ENCODE measurements around the gene KIF3C.
"Not testable (repeated sequence)": the region's sequence is repeated elsewhere in the genome, so short reads cannot be mapped to it uniquely, and the experiment has no call there.

Gene KIF3C

DNA sequence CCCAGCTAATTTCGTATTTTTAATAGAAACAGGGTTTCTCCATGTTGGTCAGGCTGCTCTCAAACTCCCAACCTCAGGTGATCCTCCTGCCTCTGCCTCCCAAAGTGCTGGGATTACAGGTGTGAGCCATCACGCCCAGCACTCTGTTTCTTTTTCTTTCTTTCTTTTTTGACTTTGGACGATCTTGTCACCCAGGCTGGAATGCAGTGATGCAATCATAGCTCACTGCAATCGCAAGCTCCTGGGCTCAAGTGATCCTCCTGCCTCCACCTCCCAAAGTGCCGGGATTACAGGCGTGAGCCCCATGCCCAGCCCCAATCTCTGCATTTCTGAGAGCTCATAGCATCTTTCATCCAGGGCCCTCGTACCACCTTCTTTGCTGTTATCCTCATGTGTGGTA lies 17.1 kb upstream of the KIF3C start:
- not testable (repeated sequence) for DNase-seq (ENCODE audit: low read depth, low spot score)

DNA sequence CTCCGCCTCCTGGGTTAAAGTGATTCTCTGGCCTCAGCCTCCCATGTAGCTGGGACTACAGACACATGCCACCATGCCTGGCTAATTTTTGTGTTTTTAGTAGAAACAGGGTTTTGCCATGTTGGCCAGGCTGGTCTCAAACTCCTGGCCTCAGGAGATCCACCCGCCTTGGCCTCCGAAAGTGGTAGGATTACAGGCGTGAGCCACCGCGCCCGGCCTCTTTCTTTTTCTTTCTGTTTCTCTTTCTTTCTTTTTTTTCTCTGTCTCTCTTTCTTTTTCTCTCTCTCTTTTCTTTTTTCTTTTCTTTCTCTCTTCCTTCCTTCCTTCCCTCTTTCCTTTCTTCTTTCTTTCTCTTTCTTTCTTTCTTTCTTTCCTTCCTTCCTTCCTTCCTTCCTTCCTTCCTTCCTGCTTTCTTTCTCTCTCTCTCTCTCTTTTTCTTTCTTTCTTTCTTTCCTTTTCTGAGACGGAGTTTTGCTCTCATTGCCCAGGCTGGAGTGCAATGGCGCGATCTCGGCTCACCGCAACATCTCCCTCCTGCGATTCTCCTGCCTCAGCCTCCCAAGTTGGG lies 16.6 kb upstream of the KIF3C start:
- not testable (repeated sequence) for DNase-seq (ENCODE audit: low read depth, low spot score)

DNA sequence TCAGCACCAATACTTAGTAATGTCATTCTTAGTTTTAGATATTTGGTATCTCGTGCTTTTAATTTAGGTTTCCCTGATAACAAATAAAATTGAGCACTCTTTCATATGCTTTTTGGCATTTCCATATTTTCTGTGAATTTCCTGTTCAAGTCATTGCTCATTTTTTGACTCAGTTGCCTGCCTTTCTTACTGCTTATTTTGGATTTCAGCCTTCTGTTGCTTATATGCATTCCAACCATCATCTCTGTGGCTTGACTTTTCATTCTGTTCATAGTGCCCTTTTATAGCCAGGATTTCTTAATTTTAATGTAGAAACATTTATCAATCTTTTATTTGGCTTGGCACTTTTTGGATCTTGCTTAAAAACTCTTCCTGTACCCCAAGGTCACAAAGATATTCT lies 14.5 kb upstream of the KIF3C start:
- no peak for DNase-seq (ENCODE audit: low read depth, low spot score)

DNA sequence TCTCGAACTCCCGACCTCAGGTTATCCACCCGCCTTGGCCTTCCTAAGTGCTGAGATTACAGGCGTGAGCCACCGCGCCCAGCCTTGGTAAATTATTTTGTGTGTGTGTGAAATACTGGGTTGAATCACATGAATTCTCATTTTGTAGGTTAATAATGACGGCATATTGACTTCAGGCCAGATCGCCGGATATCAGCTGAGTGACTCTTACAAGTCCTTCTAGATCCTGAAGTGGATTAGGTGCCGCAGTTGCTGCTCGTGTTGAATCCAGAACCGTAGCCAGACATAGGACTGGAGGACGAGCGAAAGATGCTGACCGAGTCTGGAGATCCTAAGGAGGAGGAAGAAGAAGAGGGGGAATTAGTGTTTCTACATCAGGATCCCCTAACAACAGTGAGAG lies 12.2 kb upstream of the KIF3C start:
- no peak for DNase-seq (ENCODE audit: low read depth, low spot score)

DNA sequence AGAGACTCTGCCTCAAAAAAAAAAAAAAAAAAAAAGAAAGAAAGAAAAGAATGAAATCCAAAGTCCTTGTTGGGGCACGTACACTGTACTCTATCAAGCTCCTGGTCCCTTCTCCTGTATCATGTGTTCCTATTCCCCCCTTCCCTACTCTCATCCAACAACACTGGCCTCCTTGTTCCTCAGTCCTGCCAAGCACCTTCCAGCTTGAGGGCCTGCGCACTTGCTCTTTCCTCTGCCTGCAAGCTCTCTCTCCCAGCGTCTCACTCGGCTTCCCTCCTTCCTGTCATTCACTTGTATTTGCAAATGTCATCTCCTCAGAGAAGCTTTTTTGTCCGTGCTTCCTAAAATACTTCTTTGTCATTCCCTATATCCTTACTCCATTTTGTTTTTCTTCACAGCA lies 10.8 kb upstream of the KIF3C start:
- DNase-seq (ENCODE audit: low read depth, low spot score), result no peak

DNA sequence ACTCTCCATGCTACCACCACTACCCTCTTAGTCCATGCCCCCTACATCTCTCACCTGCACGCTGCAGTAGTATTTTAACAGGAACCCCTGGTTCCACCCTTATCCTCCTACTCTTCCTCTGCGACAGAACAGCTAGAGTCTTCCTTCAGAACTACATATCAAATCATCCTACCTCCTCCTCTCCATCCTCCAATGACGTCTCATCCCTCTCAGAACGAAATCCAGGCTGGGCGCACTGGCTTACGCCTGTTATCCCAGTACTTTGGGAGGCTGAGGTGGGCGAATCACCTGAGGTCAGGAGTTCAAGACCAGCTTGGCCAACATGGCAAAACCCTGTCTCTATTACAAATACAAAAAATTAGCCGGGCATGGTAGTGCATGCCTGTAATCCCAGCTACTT lies 10.3 kb upstream of the KIF3C start:
- no peak for DNase-seq (ENCODE audit: low read depth, low spot score)

DNA sequence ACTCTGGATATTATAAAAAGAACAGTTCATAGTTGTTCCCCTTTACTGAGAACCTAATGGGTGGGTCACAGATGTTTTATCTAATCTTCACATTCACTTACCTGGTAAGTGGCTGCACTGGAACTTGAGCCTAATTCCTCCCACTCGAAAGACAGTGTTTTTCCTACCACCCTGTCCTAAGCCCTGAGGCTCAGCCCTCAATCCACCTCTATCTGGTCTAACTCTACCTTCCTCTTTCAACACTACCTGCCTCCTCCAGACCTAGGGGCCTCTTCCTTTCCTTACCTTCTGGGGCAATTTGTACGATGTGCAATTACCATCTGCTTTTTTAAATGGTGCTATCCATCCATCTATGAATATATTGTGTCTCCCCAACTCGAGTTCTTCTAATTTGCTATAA lies 9.7 kb upstream of the KIF3C start:
- DNase-seq (ENCODE audit: low read depth, low spot score), result peak; percentile 49

DNA sequence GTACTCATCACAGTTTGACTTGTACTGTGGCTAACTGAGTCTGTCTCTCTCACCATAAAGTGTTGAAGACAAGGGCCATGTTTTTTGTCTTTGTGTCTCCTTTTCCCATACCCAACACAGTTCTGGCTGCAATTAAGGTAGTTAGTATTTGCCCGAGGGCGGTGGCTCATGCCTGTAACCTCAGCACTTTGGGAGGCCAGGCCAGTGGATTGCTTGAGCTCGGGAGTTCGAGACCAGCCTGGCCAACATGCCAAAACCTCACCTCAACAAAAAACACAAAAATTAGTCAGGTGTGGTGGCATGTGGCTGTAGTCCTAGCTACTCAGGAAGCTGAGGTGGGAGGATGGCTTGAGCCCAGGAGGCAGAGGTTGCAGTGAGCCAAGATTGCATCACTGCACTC lies 6.9 kb upstream of the KIF3C start:
- peak; percentile 53 for DNase-seq (ENCODE audit: low read depth, low spot score)

DNA sequence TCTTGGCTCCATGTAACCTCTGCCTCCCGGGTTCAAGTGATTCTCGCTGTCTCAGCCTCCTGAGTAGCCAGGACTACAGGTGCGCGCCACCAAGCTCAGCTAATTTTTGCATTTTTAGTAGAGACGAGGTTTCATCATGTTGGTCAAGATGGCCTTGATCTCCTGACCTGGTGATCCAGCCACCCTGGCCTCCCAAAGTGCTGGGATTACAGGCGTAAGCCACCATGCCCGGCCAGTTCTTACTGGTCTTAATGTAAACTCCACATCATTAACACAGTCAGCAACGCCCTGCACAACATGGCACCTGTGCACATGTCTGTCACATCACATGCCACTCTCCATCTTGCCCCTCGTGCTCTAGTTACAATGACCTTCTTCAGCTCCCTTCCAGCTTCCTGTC lies 5.8 kb upstream of the KIF3C start:
- no peak for DNase-seq (ENCODE audit: low read depth, low spot score)

DNA sequence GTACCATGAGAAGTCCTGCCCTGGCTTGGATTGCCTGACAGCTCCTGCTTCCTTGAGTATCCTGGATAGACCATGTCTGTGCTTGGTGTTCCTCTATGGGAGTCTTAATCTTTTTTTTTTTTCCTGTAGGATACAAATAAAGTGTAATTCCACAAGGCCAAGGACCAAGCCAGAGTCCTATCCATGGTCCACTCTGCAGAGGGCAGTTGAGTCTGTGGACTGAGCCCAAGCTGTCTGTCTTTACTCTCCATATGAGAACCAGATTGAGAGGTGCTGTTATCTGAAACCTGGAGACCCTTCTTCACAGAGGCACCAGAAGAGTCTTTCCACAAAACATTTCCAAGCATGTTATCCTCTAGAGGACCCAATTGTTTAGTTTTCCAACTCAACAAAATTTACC lies 1.4 kb upstream of the KIF3C start:
- no peak for DNase-seq (ENCODE audit: low read depth, low spot score)

DNA sequence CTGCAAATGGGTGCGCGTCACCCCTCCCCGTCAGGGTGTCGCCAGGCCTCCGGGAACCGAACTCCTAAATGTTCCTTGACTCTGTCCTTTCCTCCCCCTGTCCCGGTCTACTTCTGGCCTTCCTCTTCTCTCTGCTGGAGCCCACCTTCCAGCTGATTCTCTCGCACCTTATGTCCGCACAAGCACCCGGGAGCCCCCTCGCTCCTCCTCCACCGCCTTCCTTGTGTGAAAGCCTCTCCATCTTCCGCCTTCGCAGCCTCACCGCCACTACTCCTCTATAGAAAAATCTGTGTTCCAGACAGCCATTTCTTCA lies 627 bp upstream of the KIF3C start:
- DNase-seq (ENCODE audit: low read depth, low spot score), result no peak

DNA sequence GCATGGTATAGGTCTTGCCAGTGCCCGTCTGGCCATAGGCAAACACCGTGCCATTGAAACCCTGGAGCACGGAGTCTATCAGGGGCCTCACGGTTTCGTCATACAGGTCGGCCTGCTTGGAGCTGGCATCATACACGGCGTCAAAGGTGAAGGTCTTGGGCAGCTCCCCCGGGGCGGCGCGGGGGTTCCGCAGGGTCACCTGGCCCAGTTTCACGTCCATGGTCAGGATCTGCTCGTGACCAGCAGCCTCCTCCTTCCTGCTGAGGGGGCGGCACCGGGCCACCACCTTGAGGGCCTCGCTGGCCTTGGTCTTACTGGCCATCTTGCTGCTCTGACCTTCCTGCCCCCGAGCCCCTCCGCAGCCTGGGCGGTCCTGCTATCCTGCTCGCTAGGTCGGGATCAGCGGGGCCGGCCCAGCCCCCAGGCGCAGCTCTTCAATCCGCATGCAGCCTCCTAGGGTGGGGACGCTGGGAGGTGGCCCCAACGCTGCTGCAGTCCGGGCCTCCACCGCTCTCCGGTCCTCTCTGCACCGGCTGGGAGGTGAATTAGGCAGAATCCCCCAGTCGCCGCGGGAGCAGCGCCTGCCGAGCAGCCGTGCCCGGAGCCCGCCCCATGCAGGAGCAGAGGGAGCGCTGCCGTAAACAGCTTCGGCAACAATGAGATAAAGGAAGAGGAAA lies 563 bp downstream of the KIF3C start:
- peak; percentile 74 for DNase-seq (ENCODE audit: low read depth, low spot score)

DNA sequence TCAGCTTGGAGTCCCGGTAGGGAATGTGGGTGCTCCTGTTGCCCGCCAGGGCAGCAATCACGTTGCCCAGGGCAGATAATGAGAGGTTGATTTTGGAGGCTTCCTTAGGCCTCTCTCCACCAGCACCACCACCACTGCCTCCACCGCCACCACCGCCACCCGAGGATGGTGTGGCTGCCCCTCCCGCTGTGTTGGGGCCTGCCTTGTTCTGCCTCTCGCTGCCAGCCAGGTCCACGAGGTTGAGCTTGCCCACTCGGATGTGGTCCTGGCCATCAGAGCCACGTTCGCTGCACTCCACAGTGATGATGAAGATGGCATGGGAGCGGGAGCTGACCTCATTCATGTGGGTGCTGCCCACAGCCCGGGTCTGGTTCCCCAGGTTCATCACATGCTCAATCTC lies 1.3 kb downstream of the KIF3C start:
- no peak for DNase-seq (ENCODE audit: low read depth, low spot score)

DNA sequence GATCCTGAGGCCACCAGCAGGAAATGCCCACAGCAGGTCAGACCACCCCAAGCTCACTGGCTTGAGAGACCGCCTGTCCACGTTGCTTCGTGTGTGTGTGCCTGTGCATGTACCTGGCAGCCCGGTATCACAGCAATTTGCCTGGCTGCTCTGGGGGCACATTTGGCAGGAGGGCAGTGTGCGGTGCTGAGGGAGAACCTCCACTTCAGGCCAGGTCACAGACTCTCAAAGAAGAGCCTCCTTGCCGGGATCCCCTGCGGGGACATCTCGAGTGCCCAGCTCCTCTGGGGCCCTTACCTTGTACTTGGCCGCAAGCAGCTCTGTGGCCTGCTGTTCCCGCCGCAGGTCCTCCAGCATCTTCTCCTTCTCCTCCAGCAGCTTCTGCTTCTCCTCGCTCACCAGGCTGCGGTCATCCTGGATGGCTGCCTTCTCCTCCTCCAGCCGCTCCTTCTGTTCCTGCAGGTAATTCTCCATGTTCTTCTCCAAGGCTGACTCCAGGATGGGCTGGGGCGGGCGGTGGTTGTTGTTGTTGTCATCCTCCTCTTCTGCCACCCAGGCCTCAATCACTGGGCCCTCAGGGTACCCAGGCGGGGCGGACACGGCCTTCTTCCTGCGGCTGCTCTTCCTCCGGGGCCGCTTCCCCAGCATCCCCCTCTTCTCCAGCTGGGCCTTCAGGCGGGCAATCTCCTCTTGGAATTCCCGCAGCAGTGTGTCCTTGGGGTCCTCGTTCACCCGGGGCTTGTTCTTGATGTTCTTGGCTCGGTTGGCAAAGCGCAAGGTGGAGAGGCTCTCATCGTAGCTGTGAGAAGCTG lies 2.0 kb downstream of the KIF3C start:
- no peak for DNase-seq (ENCODE audit: low read depth, low spot score)

DNA sequence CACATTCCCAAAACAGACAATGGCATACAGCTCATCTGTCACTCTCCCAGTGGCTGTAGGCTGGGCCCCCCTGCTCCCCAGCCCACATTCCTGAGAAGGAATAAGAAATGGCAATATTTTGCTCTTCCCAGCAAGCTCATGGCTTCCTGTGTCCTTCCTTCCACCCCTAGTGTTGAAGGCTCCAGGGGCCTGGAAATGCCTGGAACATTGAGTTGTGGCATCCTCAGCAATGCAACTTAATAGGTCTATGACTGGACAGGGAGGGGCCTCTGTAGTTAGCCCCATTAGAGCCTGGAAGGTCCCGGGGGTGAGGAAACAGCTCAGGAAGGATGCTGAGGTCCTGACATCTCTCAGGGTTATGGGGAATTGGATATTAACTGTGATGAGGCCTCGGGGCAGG lies 3.3 kb downstream of the KIF3C start:
- no peak for DNase-seq (ENCODE audit: low read depth, low spot score)

DNA sequence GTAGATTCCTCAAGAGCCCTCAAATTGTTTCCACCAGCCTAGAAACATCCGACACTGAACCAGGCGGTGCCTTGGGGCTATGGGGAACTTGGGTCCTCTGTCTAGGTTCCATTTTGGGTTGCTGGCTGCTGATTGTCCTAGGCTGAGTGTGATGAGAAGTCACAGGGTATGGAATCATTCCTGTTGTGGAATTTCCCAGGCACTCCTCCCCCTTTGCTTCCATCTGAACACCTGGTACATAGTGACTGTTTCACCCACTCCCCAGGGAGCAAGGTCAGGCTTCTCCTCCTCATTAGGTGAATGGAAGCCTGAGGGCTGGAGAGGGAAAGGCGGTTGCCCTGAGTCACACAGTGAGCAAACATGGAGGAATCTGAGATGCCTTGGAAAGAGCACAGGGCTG lies 4.5 kb downstream of the KIF3C start:
- peak; percentile 66 for DNase-seq (ENCODE audit: low read depth, low spot score)

DNA sequence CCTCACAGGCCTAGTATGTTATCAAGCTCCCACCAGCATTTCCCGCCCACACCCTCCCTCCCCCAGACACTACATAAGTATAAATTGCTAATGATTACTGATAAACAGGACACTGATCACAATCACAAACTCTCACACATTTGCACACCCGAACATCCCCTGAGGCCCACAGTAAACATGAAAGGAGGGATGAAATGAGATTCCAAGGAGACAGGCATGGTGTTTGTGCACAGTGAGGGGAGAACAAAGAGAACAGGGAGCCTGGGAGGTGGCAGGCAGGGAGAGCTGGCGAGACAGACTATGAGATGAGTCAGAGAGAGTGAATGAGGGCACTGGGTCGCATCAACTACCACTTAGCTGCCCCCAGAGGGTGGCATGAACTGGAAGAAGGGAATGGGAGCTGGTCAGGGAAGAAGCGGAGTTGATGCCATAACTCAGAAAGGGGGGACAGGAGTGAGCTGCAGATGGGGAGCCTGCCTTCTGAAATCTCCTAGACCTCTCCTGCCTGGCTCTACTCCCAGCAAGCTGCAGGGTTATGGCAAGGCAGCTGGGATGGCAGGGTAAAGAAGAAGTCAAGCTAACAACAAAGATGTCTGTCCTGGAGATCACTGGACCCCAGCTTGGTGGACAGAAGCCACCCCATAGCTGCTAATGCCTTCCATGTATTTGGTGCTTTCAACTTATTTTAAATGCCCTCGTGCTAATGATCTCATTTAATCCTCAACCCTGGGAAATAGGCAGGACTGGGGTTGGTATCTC lies 5.1 kb downstream of the KIF3C start:
- peak; percentile 55 for DNase-seq (ENCODE audit: low read depth, low spot score)

DNA sequence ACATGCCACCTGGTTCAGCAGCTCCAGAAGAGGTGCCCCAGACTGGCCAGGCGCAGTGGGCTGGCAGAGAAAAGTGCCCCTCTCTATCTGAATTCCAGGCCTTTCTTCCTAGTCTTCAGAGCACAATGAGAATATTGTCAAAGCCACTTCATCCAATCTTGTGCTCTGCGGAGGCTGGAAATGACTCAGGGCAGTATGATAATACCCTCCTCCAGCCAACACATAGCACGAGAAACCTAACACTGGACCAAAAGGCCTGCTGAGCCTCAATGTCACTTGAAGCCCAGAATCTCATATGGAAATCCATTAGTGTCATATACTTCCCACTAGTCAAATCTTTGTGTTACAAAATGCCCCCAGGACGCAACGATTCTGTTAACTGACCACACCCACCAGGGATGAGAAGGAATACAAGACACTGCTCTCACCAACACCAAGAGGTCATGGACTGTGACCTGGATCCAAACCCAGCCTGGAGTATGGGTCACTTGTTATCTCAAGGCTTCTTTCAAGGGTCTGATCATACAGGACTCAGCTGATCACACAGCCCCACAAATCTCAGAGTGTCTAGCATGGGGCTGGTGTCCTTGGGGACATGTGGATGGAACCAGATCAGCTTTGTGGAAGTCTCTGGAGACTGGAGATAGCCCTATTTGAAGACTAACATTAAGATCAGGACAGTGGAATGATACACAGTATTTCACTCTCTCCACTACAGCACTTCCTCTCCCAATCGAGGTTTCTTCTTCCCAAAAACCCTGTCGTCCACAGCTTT lies 10.1 kb downstream of the KIF3C start:
- no peak for DNase-seq (ENCODE audit: low read depth, low spot score)

DNA sequence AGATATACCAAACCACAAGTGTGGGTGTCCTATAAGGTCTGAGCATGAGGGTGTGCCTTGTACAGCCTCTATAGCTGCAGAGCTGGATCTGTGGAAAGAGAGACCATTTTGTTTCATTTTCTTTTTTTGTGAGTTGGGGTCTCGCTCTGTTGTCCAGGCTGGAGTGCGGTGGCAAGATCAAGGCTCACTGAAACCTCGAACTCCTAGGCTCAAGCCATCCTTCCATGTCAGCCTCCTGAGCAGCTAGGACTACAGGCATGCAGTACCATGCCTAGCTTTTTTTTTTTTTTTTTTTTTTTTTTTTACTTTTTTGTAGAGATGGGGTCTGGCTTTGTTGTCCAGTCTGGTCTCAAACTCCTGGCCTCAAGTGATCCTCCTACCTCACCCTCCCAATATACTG lies 10.7 kb downstream of the KIF3C start:
- no peak for DNase-seq (ENCODE audit: low read depth, low spot score)

DNA sequence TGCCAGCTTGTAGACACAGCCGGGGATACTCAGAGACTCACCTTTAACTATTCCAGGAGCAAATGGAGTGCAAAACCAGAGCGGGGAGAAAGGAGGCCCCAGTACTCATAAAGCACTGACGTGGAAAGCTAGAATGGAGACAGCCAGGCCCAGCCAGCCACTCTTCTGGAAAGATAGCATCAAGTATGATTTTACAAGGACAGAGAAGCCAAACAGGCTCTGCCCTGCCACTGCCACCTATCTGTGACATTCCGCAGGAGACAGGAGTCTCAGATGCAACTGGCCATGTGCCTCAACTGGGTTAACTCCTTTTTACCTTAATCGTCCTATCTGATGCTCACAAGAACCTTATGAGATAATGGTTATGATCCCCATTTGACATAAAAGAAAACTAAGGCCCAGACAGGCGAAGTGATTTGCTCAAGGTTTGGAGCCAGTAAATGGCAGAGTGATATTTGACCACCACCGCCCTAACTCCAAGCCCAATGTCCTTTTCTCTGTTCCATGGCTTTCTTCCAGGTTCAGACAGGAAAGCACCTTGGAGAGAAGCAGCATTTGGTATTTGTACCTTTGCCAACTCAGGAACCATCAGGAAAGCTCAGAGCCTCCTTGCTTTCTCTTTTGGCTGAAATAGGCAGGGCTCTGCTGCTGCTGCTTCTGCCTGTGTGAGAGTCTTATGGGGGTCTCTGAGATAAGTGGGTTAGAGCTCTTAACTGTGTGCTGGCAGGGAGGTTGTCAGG lies 15.6 kb downstream of the KIF3C start:
- no peak for DNase-seq (ENCODE audit: low read depth, low spot score)

DNA sequence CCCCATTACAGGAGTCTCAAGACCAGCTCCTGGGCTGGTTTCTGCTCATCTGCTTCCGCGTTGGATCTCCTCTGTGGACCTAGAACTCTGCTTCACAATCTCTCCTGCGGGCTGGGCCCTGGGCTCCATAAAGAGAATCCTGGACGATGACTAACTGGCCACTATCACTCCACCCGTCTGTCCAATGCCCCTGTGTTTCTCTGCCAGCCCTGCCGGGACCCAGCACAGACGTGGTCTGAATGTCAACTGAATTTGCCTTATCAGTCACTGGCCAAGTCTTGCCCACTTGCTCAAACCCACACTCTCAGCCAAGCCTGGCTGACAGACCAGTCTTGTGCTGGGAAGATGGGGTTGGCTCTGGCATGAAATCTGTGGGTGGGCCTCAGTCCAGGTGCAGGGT lies 17.4 kb downstream of the KIF3C start:
- no peak for DNase-seq (ENCODE audit: low read depth, low spot score)
